Peyer's patch (tissue), 4 donors: Measurements from ENCODE around the gene CENPA. TPM values are rescaled to one million over a fixed set of nuclear protein-coding genes. Genes with fewer than 3 reads are reported as not detected.

Source experiments
- DNase-seq, 3 donors: peaks; one replicate each; pipeline ENCODE4 v3.0.0-alpha.2; 2017 to 2019
- H3K27ac ChIP-seq, 4 donors: fragments of 200-600 bp; sonication (generic); one replicate each; pipeline ENCODE4 v1.5.1; 2016 to 2019
- H3K27me3 ChIP-seq, 2 donors: fragments of 200-600 bp; sonication (generic); one replicate each; pipeline ENCODE4 v1.5.1; 2019
- H3K36me3 ChIP-seq, 3 donors: fragments of 200-600 bp; sonication (generic); one replicate each; pipeline ENCODE4 v1.5.1; 2016 to 2019
- H3K4me1 ChIP-seq, 4 donors: fragments of 200-600 bp; sonication (generic); one replicate each; pipeline ENCODE4 v1.5.1; 2016 to 2019
- H3K4me3 ChIP-seq, 4 donors: fragments of 200-600 bp; sonication (generic); 1 replicate in 3 of 4; 2 replicates in 1 of 4; pipeline ENCODE4 v1.5.1; 2016 to 2019; ENCODE audit warnings: mild to moderate bottlenecking in 1 of 4
- H3K9me3 ChIP-seq, 4 donors: fragments of 200-600 bp; sonication (generic); one replicate each; pipeline ENCODE4 v1.5.1; 2016 to 2019; ENCODE audit warnings: mild to moderate bottlenecking in 1 of 4
- CTCF ChIP-seq, 6 experiments: fragments of 450-650 bp in 4 of 6; fragments of 200-600 bp in 2 of 6; sonication (generic) in 1 of 6; IDR thresholded peaks; one replicate each; pipeline ENCODE4 v1.5.1; 2017 to 2019; ENCODE audit warnings: antibody characterized with exemption in 6 of 6, mild to moderate bottlenecking in 3 of 6, moderate library complexity in 1 of 6
- POLR2A ChIP-seq, 2 donors: fragments of 450-650 bp; IDR thresholded peaks; one replicate each; pipeline ENCODE4 v1.5.1; 2017; ENCODE audit warnings: antibody characterized with exemption in 2 of 2, mild to moderate bottlenecking in 2 of 2, moderate library complexity in 2 of 2
- total RNA-seq, 4 donors: library from RNA; depleted of rRNA; stranded (reverse); fragments of >200 nt; gene quantifications; one replicate each; pipeline ENCODE4 v1.1.0, GENCODE V29; 2016

Gene CENPA
- total RNA-seq, 4 donors from 2014 or later = 1.6 to 2.1 TPM; not detected in 2

- no peaks in the 10 kb centered on the region for H3K4me1 ChIP-seq
- TF ChIP-seq CTCF (IDR thresholded peaks at IDR 0.05) (peak in 1 of 6 experiments; percentile 7), POLR2A (IDR thresholded peaks at IDR 0.05) (no peak)
- no peak overlapping the region for H3K4me3 ChIP-seq
- no peaks in the 10 kb centered on the region for H3K27me3 ChIP-seq
- no peaks in the 10 kb centered on the region for H3K36me3 ChIP-seq
- no peak for DNase-seq
- no peaks in the 10 kb centered on the region for H3K9me3 ChIP-seq
- no peak overlapping the region for H3K27ac ChIP-seq
Measured at GRCh38 chr2:26840937-26841610, 55.2 kb downstream of the CENPA start.

GRCh38 chr2:26843041-26843440 is 57.2 kb downstream of the CENPA start:
- Histone ChIP-seq H3K36me3 (no peaks in the 10 kb centered on the region), H3K4me1 (peaks cover 0 to 16% (median 7%) of the 10 kb centered on the region in 4 donors), H3K27me3 (peaks cover 0 to 16% of the 10 kb centered on the region in 2 donors), H3K4me3 (no peak overlapping the region), H3K9me3 (no peaks in the 10 kb centered on the region), H3K27ac (no peak overlapping the region)
- TF ChIP-seq CTCF (IDR thresholded peaks at IDR 0.05) (no peak), POLR2A (IDR thresholded peaks at IDR 0.05) (no peak)
- DNase-seq = no peak

Other genes with a start within 250 kb of the CENPA start
- gene CIB4, start 144.7 kb upstream of the CENPA start, total RNA-seq = not detected
- gene KCNK3, start 93.3 kb upstream of the CENPA start, total RNA-seq = 1 to 10 TPM in 2 of 4 donors, under 1 TPM in 2; 0.76 to 1.6 (median 0.94) TPM
- 10 to 100 TPM; 13.2 to 49.1 (median 38.1) TPM for gene SLC35F6, start 21.8 kb upstream of the CENPA start, total RNA-seq
- gene DPYSL5, start 62.1 kb downstream of the CENPA start, total RNA-seq = under 1 TPM in 2 of 4 donors, not detected in 2; 0.13 to 0.83 TPM
- gene MAPRE3, start 184.6 kb downstream of the CENPA start, total RNA-seq = 10 to 100 TPM in 1 of 4 donors, 1 to 10 TPM in 3; 4.2 to 14.9 (median 5.9) TPM
- gene TMEM214, start 246.9 kb downstream of the CENPA start, total RNA-seq = 100 to 1,000 TPM in 1 of 4 donors, 10 to 100 TPM in 3; 50.1 to 121 (median 82.0) TPM